Measurements from ENCODE around the gene SUPT20H.

DNA sequence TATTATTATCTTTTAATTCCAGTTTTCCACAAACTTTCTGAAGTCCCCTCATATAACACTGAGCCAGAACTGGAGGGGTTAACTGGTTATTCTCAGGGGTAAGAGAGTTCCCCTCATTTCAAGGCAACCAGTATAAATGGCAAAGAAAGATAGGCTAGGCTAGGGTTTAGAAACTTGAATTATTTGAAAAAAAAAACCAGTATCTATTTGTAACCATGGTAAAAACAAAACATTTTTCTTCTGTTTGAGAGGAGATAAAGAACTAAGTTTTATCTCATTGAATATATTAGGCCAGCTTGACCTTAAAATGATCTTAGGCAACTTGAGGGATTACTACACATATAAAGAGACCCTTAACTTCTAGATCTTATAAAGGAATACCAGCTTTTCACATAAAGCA is 19.6 kb downstream of the SUPT20H start:
- TF ChIP-seq, protein P1, sequence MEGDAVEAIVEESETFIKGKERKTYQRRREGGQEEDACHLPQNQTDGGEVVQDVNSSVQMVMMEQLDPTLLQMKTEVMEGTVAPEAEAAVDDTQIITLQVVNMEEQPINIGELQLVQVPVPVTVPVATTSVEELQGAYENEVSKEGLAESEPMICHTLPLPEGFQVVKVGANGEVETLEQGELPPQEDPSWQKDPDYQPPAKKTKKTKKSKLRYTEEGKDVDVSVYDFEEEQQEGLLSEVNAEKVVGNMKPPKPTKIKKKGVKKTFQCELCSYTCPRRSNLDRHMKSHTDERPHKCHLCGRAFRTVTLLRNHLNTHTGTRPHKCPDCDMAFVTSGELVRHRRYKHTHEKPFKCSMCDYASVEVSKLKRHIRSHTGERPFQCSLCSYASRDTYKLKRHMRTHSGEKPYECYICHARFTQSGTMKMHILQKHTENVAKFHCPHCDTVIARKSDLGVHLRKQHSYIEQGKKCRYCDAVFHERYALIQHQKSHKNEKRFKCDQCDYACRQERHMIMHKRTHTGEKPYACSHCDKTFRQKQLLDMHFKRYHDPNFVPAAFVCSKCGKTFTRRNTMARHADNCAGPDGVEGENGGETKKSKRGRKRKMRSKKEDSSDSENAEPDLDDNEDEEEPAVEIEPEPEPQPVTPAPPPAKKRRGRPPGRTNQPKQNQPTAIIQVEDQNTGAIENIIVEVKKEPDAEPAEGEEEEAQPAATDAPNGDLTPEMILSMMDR (optimal IDR thresholded peaks at IDR 0.05 in 1 of 3, IDR thresholded peaks at IDR 0.05 in 1 of 3, conservative IDR thresholded peaks at IDR 0.05 in 1 of 3; ENCODE audit: extremely low read depth in 1 of 3, insufficient read depth in 2 of 3, low read length in 3 of 3) = no peak
- TF ChIP-seq EZH2 (IDR thresholded peaks at IDR 0.05; ENCODE audit: low read length) = no peak

All from keratinocyte (primary cell).